Small intestine (tissue), 16 donors: Measurements from ENCODE around the gene CARTPT. TPM values are rescaled to one million over a fixed set of nuclear protein-coding genes. Genes with fewer than 3 reads are reported as not detected.

Source experiments
- DNase-seq, 2 donors: peaks; one replicate each; pipeline versions ENCODE4 v3.0.0 to v3.0.0-alpha.2; 2013
- FAIRE-seq: peaks from 2 replicates; lab custom pipeline; 2012; peaks lifted over from hg19 to GRCh38; lab: Jason Lieb, UNC
- H3K27ac ChIP-seq, 3 donors: one replicate each; pipeline ENCODE4 v1.5.1; 2013; ENCODE audit warnings: low read length in 2 of 3, mild to moderate bottlenecking in 2 of 3, control low read depth in 1 of 3, inconsistent platforms in 1 of 3, low read depth in 1 of 3, moderate library complexity in 1 of 3
- H3K27me3 ChIP-seq, 3 donors: one replicate each; pipeline ENCODE4 v1.6.1; 2013; ENCODE audit warnings: low read length in 3 of 3, inconsistent platforms in 1 of 3; ENCODE audit not compliant: control insufficient read depth in 3 of 3, insufficient read depth in 3 of 3
- H3K36me3 ChIP-seq, 3 donors: one replicate each; pipeline ENCODE4 v1.6.1; 2013; ENCODE audit warnings: low read length in 3 of 3, inconsistent platforms in 1 of 3, low read depth in 1 of 3, mild to moderate bottlenecking in 1 of 3, moderate library complexity in 1 of 3; ENCODE audit not compliant: control insufficient read depth in 3 of 3, insufficient read depth in 2 of 3
- H3K4me1 ChIP-seq, 3 donors: one replicate each; pipeline ENCODE4 v1.6.1; 2013; ENCODE audit warnings: low read length in 2 of 3, inconsistent platforms in 1 of 3, low read depth in 1 of 3, mild to moderate bottlenecking in 1 of 3, moderate library complexity in 1 of 3; ENCODE audit not compliant: control insufficient read depth in 3 of 3, insufficient read depth in 2 of 3
- H3K4me3 ChIP-seq, 3 donors: one replicate each; pipeline ENCODE4 v1.5.1; 2013; ENCODE audit warnings: low read length in 3 of 3, control low read depth in 1 of 3, inconsistent platforms in 1 of 3, low read depth in 1 of 3, mild to moderate bottlenecking in 1 of 3, moderate library complexity in 1 of 3
- H3K9me3 ChIP-seq, 2 donors: one replicate each; pipeline ENCODE4 v1.6.1; 2013; ENCODE audit warnings: low read depth in 1 of 2, low read length in 1 of 2; ENCODE audit not compliant: control insufficient read depth in 2 of 2, insufficient read depth in 1 of 2
- WGBS, 3 donors: extraction: QIAGEN DNeasy Blood & Tissue Kit; methylation state at CpG; one replicate each; pipeline ENCODE4 v1.1.7; 2013; 5-methylcytosine and 5-hydroxymethylcytosine counted together
- long read RNA-seq, 10 donors: transcript quantifications; one replicate each; lab custom pipeline, GENCODE V29; 2026
- polyA plus RNA-seq, 4 donors: library from polyadenylated mRNA; stranded (reverse) in 3 of 4; unstranded in 1 of 4; fragments of 200-250 nt in 3 of 4; fragments of 120-200 nt in 1 of 4; gene quantifications; one replicate each; pipeline versions ENCODE4 v1.2.1 to v1.2.3, GENCODE V29; 2013
- donor health status: healthy with polysubstance abuse.
- donor health status: control.
- donor health status: control.
- donor health status: Bipolar disorder and iron deficiency.
- donor health status: healthy.

The CARTPT gene
- polyA plus RNA-seq, result 1 to 10 TPM in 1 of 4 donors, under 1 TPM in 1, not detected in 2; 0.53 to 1.4 TPM
- long read RNA-seq, donor 1, partial matches to known transcripts, result 0 of 2 reads
- long read RNA-seq, donor 1, other reads (novel, unspliced or antisense), result 0 of 2 reads
- long read RNA-seq, donor 2, partial matches to known transcripts, result 0 of 1 reads
- long read RNA-seq, donor 2, other reads (novel, unspliced or antisense), result 0 of 1 reads
- long read RNA-seq, donor 3, partial matches to known transcripts, result 0 of 2 reads
- long read RNA-seq, donor 3, other reads (novel, unspliced or antisense), result 0 of 2 reads
- long read RNA-seq, donor 4, partial matches to known transcripts, result 0 of 1 reads
- long read RNA-seq, donor 4, other reads (novel, unspliced or antisense), result 0 of 1 reads
- long read RNA-seq, donor 5, result 0 reads
- long read RNA-seq, donor 6, partial matches to known transcripts, result 0 of 2 reads
- long read RNA-seq, donor 6, other reads (novel, unspliced or antisense), result 0 of 2 reads
- long read RNA-seq, donor 7, result 0 reads
- long read RNA-seq, donor 8, result 0 reads
- long read RNA-seq, donor 9, result 0 reads
- long read RNA-seq, donor 10, partial matches to known transcripts, result 0 of 3 reads
- long read RNA-seq, donor 10, other reads (novel, unspliced or antisense), result 0 of 3 reads

GRCh38 chr5:71719063-71719964, at the start of gene CARTPT:
CARTPT (plus strand) TSS chr5:71719275; CDS start chr5:71719294, 19 bp downstream.
- H3K9me3 ChIP-seq, result peaks cover 0 to 7% of the 10 kb centered on the region in 2 donors
- FAIRE-seq, result no peak
- peaks cover 0 to 38% (median 15%) of the 10 kb centered on the region in 3 donors for H3K27me3 ChIP-seq

GRCh38 chr5:71677977-71678376, 41.1 kb upstream of the CARTPT start:
- Histone ChIP-seq H3K27ac (no peak overlapping the region), H3K4me1 (no peaks in the 10 kb centered on the region), H3K9me3 (no peaks in the 10 kb centered on the region), H3K27me3 (peaks cover 0 to 2% (median 0%) of the 10 kb centered on the region in 3 donors), H3K4me3 (no peak overlapping the region), H3K36me3 (no peaks in the 10 kb centered on the region)
- DNase-seq (no peak), FAIRE-seq (no peak)
- 73 to 84% (median 74%) methylated on average over 1 of the region's 1 CpG for WGBS, 3 donors

More at GRCh38 chr5:71719063-71719964, at the start of gene CARTPT:
- WGBS, 3 donors, result 9 to 23% (median 19%) methylated on average over 54 to 65 of the region's 65 CpGs
- Histone ChIP-seq H3K4me1 (no peaks in the 10 kb centered on the region), H3K36me3 (no peaks in the 10 kb centered on the region), H3K27ac (no peak within 1 kb of the TSS), H3K4me3 (no peak within 1 kb of the TSS)
- peak in 1 of 2 donors; percentile 42 for DNase-seq

- H3K9me3 ChIP-seq, result peaks cover 0 to 6% of the 10 kb centered on the region in 2 donors
- 44 to 68% (median 63%) methylated on average over 5 of the region's 5 CpGs for WGBS, 3 donors
- DNase-seq (no peak), FAIRE-seq (no peak)
- no peaks in the 10 kb centered on the region for H3K36me3 ChIP-seq
- H3K4me1 ChIP-seq, result no peaks in the 10 kb centered on the region
- no peak overlapping the region for H3K4me3 ChIP-seq
- no peak overlapping the region for H3K27ac ChIP-seq
- peaks cover 0 to 2% (median 0%) of the 10 kb centered on the region in 3 donors for H3K27me3 ChIP-seq
Observed at GRCh38 chr5:71679714-71680113, 39.4 kb upstream of the CARTPT start.

- DNase-seq (no peak), FAIRE-seq (no peak)
- H3K4me1 ChIP-seq, result no peaks in the 10 kb centered on the region
- H3K4me3 ChIP-seq, result no peak overlapping the region
- H3K9me3 ChIP-seq, result peaks cover 0 to 6% of the 10 kb centered on the region in 2 donors
- H3K36me3 ChIP-seq, result no peaks in the 10 kb centered on the region
- H3K27ac ChIP-seq, result no peak overlapping the region
- peaks cover 0 to 2% (median 0%) of the 10 kb centered on the region in 3 donors for H3K27me3 ChIP-seq
- 71 to 91% (median 83%) methylated on average over 2 of the region's 2 CpGs for WGBS, 3 donors
Observed at GRCh38 chr5:71680510-71680909, 38.6 kb upstream of the CARTPT start.

- WGBS, 3 donors, result 58 to 79% (median 67%) methylated on average over 3 of the region's 3 CpGs
- H3K36me3 ChIP-seq, result no peaks in the 10 kb centered on the region
- H3K27me3 ChIP-seq, result peaks cover 0 to 2% (median 0%) of the 10 kb centered on the region in 3 donors
- no peak overlapping the region for H3K4me3 ChIP-seq
- H3K9me3 ChIP-seq, result peaks cover 0 to 6% of the 10 kb centered on the region in 2 donors
- H3K4me1 ChIP-seq, result no peaks in the 10 kb centered on the region
- H3K27ac ChIP-seq, result no peak overlapping the region
- DNase-seq, result no peak
- FAIRE-seq, result no peak
Observed at GRCh38 chr5:71681296-71681695, 37.8 kb upstream of the CARTPT start.

- Histone ChIP-seq H3K27me3 (no peaks in the 10 kb centered on the region), H3K27ac (no peak overlapping the region), H3K36me3 (no peaks in the 10 kb centered on the region), H3K4me1 (no peaks in the 10 kb centered on the region), H3K9me3 (peaks cover 0 to 6% of the 10 kb centered on the region in 2 donors), H3K4me3 (no peak overlapping the region)
- DNase-seq (peak in 1 of 2 donors; percentile 44), FAIRE-seq (no peak)
- 51 to 81% (median 67%) methylated on average over 2 of the region's 2 CpGs for WGBS, 3 donors
Observed at GRCh38 chr5:71684309-71684708, 34.8 kb upstream of the CARTPT start.

- Histone ChIP-seq H3K4me3 (no peak overlapping the region), H3K27ac (peak overlapping the region in 1 of 3 donors; percentile 62), H3K9me3 (no peaks in the 10 kb centered on the region), H3K27me3 (no peaks in the 10 kb centered on the region), H3K36me3 (no peaks in the 10 kb centered on the region), H3K4me1 (peaks cover 0 to 15% (median 0%) of the 10 kb centered on the region in 3 donors)
- WGBS, 3 donors, result 7 to 17% (median 15%) methylated on average over 7 of the region's 7 CpGs
- DNase-seq (peak; percentile 70 to 75), FAIRE-seq (no peak)
Observed at GRCh38 chr5:71693828-71694427, 25.1 kb upstream of the CARTPT start.
